ENCODE results near the gene DMRTB1.
A peak's percentile ranks its signal among the peaks of the same experiment; 100 is the strongest.

DMRTB1 gene

DNA sequence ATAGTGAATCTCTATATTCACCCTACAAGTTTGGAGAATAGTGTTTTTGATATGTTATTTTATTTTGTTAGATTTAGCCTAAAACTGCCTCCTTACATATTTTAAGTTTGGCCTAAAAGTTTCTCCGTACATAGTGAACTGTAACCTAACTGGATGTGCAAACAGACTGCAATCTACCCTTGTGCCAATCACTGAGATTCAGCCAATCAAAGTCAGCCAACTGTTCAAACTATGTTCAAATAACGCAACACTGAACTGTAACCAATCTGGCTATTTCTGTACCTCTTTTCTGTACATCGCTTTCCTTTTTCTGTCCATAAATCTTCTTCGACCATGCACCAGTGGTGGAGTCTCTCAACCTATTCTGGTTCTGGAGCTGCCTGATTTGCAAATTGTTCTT, 11.8 kb upstream of the DMRTB1 start:
- TF ChIP-seq, protein P1, sequence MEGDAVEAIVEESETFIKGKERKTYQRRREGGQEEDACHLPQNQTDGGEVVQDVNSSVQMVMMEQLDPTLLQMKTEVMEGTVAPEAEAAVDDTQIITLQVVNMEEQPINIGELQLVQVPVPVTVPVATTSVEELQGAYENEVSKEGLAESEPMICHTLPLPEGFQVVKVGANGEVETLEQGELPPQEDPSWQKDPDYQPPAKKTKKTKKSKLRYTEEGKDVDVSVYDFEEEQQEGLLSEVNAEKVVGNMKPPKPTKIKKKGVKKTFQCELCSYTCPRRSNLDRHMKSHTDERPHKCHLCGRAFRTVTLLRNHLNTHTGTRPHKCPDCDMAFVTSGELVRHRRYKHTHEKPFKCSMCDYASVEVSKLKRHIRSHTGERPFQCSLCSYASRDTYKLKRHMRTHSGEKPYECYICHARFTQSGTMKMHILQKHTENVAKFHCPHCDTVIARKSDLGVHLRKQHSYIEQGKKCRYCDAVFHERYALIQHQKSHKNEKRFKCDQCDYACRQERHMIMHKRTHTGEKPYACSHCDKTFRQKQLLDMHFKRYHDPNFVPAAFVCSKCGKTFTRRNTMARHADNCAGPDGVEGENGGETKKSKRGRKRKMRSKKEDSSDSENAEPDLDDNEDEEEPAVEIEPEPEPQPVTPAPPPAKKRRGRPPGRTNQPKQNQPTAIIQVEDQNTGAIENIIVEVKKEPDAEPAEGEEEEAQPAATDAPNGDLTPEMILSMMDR (IDR thresholded peaks at IDR 0.05; ENCODE audit: insufficient read depth, low read length, poor library complexity, severe bottlenecking): no peak
- H3K36me3 ChIP-seq (ENCODE audit: control insufficient read depth, insufficient read depth, low read length): no peaks in the 10 kb centered on the region
- no peak for DNase-seq (ENCODE audit: extremely low read depth, insufficient read length)
- H3K4me3 ChIP-seq (replicated peaks; ENCODE audit: low read depth, low read length): no peak overlapping the region
- H3K27me3 ChIP-seq (replicated peaks; ENCODE audit: control insufficient read depth, insufficient read depth, low read length): no peaks in the 10 kb centered on the region

DNA sequence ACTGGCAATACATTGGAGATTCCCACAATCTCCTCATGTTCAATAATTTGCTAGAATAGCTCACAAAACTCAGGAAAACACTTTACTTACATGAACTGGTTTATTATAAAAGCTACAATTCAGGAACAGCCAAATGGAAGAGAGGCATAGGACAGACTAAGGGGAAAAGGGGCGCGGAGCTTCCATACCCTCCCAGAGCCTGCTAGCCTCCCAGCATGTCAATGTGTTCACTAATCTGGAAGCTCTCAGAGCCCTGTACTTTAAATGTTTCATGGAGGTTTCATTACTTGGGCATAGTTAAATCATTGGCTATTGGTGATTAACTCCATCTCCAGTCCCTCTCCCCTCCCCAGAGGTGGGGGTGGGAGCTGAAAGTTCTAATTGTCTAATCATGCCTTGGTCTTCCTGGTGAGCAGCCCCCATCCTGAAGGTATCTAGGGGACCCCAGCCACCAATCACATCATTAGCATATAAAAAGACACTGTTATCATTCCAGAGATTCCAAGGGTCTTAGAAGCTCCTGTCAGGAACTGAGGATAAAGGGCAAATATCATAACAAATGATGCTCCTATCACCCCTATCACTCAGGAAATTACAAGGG, 10.9 kb upstream of the DMRTB1 start:
- TF ChIP-seq, protein P1 (IDR thresholded peaks at IDR 0.05; ENCODE audit: insufficient read depth, low read length, poor library complexity, severe bottlenecking): no peak
- no peak for DNase-seq (ENCODE audit: extremely low read depth, insufficient read length)
- Histone ChIP-seq H3K4me3 (replicated peaks; ENCODE audit: low read depth, low read length) (no peak overlapping the region), H3K36me3 (ENCODE audit: control insufficient read depth, insufficient read depth, low read length) (no peaks in the 10 kb centered on the region), H3K27me3 (replicated peaks; ENCODE audit: control insufficient read depth, insufficient read depth, low read length) (no peaks in the 10 kb centered on the region)

DNA sequence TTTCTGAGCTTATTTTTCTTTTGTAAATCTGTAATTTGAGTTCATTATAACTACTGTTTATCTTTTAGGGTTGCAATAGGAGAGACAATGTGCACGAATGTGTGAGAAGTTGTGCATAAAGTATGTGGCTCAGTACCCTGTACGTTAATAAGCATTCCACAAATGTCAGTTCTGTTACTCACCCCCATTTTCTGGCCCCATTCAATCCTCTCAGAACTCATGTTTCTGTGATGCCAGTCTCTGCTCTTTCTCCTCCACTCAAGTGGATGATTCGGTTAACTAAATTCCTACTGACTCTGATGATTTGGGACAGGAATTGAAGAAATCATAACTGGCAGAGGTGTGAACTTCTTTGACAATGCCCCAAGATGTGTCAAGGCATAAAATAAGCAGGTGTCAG, 10.2 kb upstream of the DMRTB1 start:
- DNase-seq (ENCODE audit: extremely low read depth, insufficient read length): no peak
- H3K36me3 ChIP-seq (ENCODE audit: control insufficient read depth, insufficient read depth, low read length): no peaks in the 10 kb centered on the region
- no peak overlapping the region for H3K4me3 ChIP-seq (replicated peaks; ENCODE audit: low read depth, low read length)
- no peaks in the 10 kb centered on the region; the same call in 1 of the 2 replicates for H3K27me3 ChIP-seq (replicated peaks; ENCODE audit: control insufficient read depth, insufficient read depth, low read length)
- TF ChIP-seq, protein P1 (IDR thresholded peaks at IDR 0.05; ENCODE audit: insufficient read depth, low read length, poor library complexity, severe bottlenecking): no peak

DNA sequence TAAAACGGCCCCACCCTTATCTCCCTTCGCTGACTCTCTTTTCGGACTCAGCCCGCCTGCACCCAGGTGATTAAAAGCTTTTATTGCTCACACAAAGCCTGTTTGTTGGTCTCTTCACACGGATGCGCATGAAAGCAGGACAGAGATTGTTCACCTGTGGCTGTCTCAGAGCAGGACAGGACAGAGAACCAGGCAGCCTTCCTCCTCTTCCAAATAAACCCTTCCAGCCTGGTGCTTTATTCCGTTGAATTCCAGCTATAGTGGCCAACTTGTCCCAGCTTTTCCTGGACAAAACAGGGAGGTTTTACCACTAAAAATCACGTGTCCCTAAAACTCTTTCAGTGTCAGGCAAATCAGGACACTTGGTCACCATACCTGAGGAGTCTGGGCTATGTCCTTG, 9.5 kb upstream of the DMRTB1 start:
- no peaks in the 10 kb centered on the region for H3K36me3 ChIP-seq (ENCODE audit: control insufficient read depth, insufficient read depth, low read length)
- no peak for DNase-seq (ENCODE audit: extremely low read depth, insufficient read length)
- H3K27me3 ChIP-seq (replicated peaks; ENCODE audit: control insufficient read depth, insufficient read depth, low read length): no peaks in the 10 kb centered on the region; the same call in 1 of the 2 replicates
- TF ChIP-seq, protein P1 (IDR thresholded peaks at IDR 0.05; ENCODE audit: insufficient read depth, low read length, poor library complexity, severe bottlenecking): no peak
- no peak overlapping the region for H3K4me3 ChIP-seq (replicated peaks; ENCODE audit: low read depth, low read length)

DNA sequence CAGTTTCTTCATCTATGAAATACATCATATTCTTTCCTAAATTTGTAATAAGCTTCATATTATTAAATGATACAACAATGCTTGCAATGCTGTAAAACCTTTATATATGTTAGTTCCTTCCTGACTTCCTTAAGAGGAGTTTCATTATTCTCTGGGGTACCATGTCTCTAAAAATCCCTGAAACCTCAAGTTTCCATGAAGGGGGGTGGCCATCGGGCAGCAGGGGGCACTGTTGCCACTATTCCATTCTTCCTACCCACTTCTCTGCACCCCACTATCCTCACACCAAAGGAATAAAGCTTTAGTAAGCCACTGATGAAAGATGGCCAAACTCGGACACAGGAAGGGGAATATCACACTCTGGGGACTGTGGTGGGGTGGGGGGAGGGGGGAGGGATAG, 9.0 kb upstream of the DMRTB1 start:
- DNase-seq (ENCODE audit: extremely low read depth, insufficient read length): no peak
- no peaks in the 10 kb centered on the region; the same call in 1 of the 2 replicates for H3K27me3 ChIP-seq (replicated peaks; ENCODE audit: control insufficient read depth, insufficient read depth, low read length)
- no peak overlapping the region for H3K4me3 ChIP-seq (replicated peaks; ENCODE audit: low read depth, low read length)
- TF ChIP-seq, protein P1 (IDR thresholded peaks at IDR 0.05; ENCODE audit: insufficient read depth, low read length, poor library complexity, severe bottlenecking): peak; percentile 44
- no peaks in the 10 kb centered on the region for H3K36me3 ChIP-seq (ENCODE audit: control insufficient read depth, insufficient read depth, low read length)

DNA sequence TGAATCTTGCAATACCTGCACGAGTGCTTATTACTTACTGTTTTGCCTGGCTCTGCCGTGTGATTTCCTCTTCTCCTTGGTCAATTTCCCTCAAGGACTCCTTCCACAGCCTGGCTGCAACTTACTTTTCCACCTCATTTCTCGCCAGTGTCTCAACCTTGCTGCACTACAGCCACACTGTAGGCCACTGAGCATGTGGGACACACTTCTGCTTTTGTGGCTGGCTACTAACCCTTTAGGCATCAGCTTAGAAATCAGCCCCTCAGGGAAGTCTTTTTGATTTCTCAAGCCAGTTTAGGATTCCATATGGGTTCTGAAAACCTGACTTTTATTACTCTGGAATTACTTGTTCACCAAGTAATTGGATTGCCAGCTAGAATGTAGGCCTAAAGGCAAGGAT, 5.2 kb upstream of the DMRTB1 start:
- no peak overlapping the region for H3K4me3 ChIP-seq (replicated peaks; ENCODE audit: low read depth, low read length)
- no peak for DNase-seq (ENCODE audit: extremely low read depth, insufficient read length)
- no peaks in the 10 kb centered on the region; the same call in 1 of the 2 replicates for H3K27me3 ChIP-seq (replicated peaks; ENCODE audit: control insufficient read depth, insufficient read depth, low read length)
- TF ChIP-seq, protein P1 (IDR thresholded peaks at IDR 0.05; ENCODE audit: insufficient read depth, low read length, poor library complexity, severe bottlenecking): no peak
- no peaks in the 10 kb centered on the region for H3K36me3 ChIP-seq (ENCODE audit: control insufficient read depth, insufficient read depth, low read length)
